GM21825 (cell line): Measurements from ENCODE around the gene TFF1.

Experiments used
- ATAC-seq: cut with Tn5 transposase; IDR thresholded peaks from one replicate; pipeline ENCODE4 v1.9.1; 2021; ENCODE audit warnings: mild to moderate bottlenecking, moderate library complexity; ENCODE audit not compliant: unreplicated experiment

TFF1 gene

DNA sequence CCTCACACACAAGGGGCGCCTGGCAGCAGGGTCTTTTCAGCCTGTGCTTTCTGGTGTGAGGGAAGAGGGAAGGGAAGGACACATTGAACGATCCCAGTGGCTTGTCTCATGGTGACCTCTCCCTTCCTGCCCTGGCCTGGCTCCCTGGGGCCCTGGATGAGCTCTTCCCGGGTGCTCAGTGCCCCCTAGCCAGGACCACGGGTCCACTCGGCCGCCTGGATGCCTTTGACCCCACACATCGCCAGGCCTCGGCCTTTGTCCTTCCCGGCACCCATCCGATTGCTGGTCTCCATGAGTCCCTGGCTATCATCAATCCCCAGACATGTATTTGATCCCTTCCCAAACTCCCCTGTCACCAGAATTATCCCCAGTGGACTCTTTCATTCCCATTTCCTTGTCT lies 45.1 kb downstream of the TFF1 start:
- ATAC-seq: no peak

- no peak for ATAC-seq
Observed at GRCh38 chr21:42320791-42321190, 45.5 kb downstream of the TFF1 start.

DNA sequence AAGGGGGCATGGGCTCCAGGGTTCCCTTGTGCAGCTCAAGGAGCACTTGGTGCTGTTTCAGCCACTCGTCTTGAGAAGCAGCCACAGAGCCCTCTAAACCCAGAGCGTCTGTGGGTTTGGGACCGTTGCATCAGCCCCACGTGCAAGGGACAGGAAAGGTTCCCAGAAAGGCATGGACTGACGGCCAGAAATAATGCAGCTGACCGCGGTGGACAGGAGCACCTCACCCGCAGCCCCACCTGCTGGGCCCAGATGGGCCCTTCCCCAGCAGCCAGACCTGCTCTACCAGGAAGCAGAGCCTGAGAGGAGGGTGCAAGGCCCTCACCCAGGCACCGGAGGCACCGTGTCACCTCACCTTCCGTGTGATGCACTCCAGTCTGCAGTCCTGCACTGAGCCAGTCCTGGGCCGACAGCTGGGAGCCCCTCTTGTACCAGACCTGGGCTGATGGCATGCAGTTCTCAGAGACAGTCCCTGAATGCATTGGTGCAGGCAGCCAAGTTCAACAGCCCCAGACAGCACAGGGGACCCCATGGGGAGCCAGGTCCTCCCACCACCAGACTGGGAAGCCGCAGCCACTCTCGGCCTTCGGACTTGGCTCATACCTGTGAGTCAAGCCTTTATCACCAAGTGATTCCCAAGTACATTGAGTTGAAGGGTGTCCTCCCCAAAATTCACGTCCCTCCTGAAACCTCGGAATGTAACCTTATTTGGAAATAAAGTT lies 46.3 kb downstream of the TFF1 start:
- ATAC-seq: no peak

GRCh38 chr21:42319376-42319775 lies 47.0 kb downstream of the TFF1 start:
- ATAC-seq: no peak

DNA sequence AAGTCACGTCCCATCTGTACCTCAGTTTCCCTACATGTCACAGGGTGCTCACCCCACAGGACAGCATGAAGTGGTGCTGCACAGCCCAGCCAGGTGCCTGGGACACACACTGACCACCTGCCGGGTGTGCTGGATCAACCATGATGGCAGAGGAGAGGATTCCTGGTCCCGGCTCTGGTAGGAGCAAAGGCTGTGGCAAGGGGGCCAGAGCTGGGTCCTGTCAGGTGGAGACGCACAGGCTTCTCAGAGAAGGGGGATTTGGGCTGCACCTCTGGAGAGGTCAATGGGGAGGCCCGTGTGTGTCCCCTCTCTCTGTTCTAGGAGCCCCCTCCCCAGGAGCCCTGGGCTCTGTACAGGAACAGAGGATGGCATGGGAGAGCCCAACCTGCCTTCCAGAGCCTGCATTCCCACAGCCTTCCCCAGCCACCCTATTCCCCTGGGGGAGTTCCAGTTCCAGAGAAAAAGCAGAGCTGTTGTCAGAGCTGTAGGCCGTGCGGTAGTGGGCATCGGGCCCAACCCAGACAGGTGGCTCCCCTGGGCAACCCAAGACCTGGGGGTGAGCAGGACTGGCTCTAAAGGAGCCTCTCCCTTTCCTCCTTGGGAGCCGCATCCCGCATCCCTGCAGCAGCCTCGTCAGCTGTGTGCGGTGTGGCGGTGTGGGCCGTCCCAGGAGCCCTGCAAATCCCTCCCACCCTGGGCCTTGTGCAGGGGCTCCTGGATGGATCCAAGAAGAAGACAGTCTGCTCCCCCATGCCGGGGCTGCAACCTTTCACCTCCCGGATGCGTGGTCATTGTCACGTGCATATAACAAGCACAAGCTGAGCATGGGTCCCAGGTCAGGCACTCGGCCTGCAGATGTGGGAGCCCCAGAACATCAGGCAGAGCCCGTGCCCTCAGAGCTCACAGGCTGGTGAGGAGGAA lies 48.2 kb downstream of the TFF1 start:
- no peak for ATAC-seq

- no peak for ATAC-seq
Observed at GRCh38 chr21:42317341-42317741, 49.0 kb downstream of the TFF1 start.

- ATAC-seq: no peak
Observed at GRCh38 chr21:42316891-42317290, 49.4 kb downstream of the TFF1 start.

- no peak for ATAC-seq
Observed at GRCh38 chr21:42315296-42315891, 50.9 kb downstream of the TFF1 start, which contains the start of gene TFF3. TFF3 (minus strand) TSS chr21:42315409; CDS start chr21:42315374, 35 bp downstream.

DNA sequence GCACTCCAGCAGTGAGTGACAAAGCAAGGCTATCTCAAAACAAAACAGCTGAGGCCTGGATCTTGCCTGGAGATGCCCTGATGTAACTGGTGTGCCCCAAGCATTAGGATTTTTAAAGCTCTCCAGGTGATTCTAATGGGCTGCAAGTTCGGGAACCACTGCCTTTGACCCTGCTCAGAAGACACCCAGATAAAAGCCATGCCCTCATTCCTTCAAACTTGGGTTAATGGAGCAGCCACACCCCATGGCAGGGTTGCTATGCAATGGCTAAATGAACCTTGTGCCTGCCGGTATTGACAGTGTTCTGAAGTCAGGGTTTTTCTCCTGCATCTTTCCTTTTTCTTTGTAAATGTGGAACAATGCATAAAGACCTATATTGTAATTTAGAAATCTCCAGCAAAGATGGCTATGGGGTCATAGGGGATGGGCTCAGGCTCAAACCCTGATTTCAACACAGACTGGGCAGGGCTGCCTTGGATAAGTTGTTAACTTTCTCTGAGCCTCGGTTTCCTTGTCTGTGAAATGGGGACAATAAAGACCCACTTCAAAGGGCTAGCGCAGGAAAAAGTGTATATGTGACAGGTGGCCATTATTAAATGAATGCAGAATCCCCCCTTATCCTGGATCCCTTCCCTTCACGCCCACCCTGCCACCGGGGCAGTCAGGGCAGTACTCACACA lies 51.6 kb downstream of the TFF1 start:
- ATAC-seq: no peak

DNA sequence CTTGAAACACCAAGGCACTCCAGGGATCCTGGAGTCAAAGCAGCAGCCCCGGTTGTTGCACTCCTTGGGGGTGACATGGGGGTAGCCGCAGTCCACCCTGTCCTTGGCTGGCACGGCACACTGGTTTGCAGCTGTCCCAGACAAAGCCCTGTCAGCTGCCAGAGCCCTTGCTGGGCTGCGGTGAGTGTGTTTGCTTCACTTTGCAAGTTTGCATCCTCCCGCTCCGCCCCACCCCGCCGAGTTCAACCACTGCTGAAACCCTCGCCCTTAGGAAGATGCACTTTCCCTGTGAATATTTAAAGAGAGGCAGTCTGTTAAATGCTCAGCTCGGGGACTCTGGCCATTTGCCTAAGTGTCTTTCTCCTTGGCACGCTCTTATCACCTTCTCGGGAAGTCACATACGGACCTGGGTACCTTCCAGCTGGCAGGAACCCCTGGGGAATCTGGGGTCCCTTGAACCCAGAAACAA lies 52.8 kb downstream of the TFF1 start:
- no peak for ATAC-seq

- no peak for ATAC-seq
Observed at GRCh38 chr21:42312626-42313104, 53.7 kb downstream of the TFF1 start.
